Measurements from ENCODE around the gene NELL1.

The NELL1 gene

GRCh38 chr11:21480240-21480639, 810.9 kb downstream of the NELL1 start:
- Histone ChIP-seq H3K27ac (ENCODE audit: low read depth, low read length) (no peak overlapping the region), H3K36me3 (ENCODE audit: insufficient read depth, low read length) (no peaks in the 10 kb centered on the region), H3K9me3 (ENCODE audit: insufficient read depth, low read depth, low read length) (no peaks in the 10 kb centered on the region), H3K4me1 (ENCODE audit: insufficient read depth, low read length) (peaks cover 7% of the 10 kb centered on the region), H3K27me3 (ENCODE audit: insufficient read depth, low read length) (no peaks in the 10 kb centered on the region), H3K4me3 (ENCODE audit: low read length) (no peak overlapping the region), H3K9ac (ENCODE audit: low read depth, low read length) (no peak overlapping the region)
- WGBS, result 90% methylated on average over 2 of the region's 2 CpGs

DNA sequence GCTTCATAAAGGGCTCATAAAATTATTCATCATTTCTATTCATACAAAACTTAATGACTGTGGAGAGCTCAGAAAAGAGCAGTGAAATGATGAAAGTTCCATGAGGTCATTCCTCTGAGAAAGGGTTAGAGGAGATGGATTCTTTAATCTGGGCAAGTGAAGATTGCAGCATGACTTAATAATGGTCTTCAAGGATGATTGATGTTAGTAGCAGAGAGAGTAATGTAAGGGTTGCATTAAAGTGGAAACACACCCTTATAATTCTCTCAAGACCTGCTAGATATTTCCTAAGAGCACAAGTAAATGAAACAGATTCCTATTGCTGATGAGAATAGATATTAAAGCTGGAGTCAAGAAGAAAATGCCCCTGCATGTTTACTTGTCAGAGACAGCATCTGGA, 811.9 kb downstream of the NELL1 start:
- Histone ChIP-seq H3K9me3 (ENCODE audit: insufficient read depth, low read depth, low read length) (no peaks in the 10 kb centered on the region), H3K4me3 (ENCODE audit: low read length) (no peak overlapping the region), H3K36me3 (ENCODE audit: insufficient read depth, low read length) (no peaks in the 10 kb centered on the region), H3K9ac (ENCODE audit: low read depth, low read length) (no peak overlapping the region), H3K27me3 (ENCODE audit: insufficient read depth, low read length) (no peaks in the 10 kb centered on the region), H3K4me1 (ENCODE audit: insufficient read depth, low read length) (peaks cover 7% of the 10 kb centered on the region), H3K27ac (ENCODE audit: low read depth, low read length) (no peak overlapping the region)

DNA sequence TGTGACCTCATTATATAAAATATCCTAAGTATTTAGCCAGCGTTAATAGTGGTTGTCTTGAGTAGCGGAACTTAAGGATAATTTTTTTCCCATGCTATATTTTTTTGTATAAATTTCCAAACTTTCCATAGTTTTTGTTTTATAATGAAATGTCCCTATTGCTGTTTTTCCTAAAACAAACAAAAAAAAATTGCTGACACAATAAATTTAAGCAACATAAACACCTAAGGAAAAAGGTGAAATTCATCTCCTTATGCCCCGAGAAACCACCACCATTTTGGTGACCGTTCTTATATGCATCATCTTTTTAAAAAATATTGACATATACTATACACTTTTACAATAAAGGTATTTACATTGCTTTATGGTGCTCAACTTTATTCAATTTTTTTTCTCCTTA, 814.7 kb downstream of the NELL1 start:
- Histone ChIP-seq H3K9me3 (ENCODE audit: insufficient read depth, low read depth, low read length) (no peaks in the 10 kb centered on the region), H3K4me3 (ENCODE audit: low read length) (no peak overlapping the region), H3K4me1 (ENCODE audit: insufficient read depth, low read length) (no peaks in the 10 kb centered on the region), H3K9ac (ENCODE audit: low read depth, low read length) (no peak overlapping the region), H3K27ac (ENCODE audit: low read depth, low read length) (no peak overlapping the region), H3K27me3 (ENCODE audit: insufficient read depth, low read length) (no peaks in the 10 kb centered on the region), H3K36me3 (ENCODE audit: insufficient read depth, low read length) (no peaks in the 10 kb centered on the region)
- WGBS, result 100% methylated on average over 2 of the region's 4 CpGs

DNA sequence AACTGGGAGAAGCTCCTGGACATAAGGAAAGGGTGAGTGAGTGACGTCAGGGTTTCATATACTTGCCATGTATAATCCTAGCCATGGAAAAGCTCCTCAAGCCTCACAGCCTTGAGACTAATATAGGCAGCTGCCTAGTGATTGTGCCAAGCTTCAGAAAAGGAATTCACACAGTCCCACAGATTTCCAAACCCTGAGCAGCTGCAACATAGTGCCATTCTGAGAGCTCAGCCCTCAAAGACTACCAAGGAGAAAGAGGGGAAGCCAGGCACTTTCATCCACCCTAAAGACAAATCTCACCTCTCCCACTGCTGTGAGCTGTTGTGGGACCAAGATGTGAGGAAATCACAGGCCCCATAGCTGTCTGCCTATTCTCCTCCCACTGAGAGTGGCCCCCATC, 815.6 kb downstream of the NELL1 start:
- Histone ChIP-seq H3K4me3 (ENCODE audit: low read length) (no peak overlapping the region), H3K27ac (ENCODE audit: low read depth, low read length) (no peak overlapping the region), H3K27me3 (ENCODE audit: insufficient read depth, low read length) (no peaks in the 10 kb centered on the region), H3K4me1 (ENCODE audit: insufficient read depth, low read length) (no peaks in the 10 kb centered on the region), H3K9me3 (ENCODE audit: insufficient read depth, low read depth, low read length) (no peaks in the 10 kb centered on the region), H3K36me3 (ENCODE audit: insufficient read depth, low read length) (no peaks in the 10 kb centered on the region), H3K9ac (ENCODE audit: low read depth, low read length) (no peak overlapping the region)
- WGBS, result 100% methylated on average over 1 of the region's 1 CpG

DNA sequence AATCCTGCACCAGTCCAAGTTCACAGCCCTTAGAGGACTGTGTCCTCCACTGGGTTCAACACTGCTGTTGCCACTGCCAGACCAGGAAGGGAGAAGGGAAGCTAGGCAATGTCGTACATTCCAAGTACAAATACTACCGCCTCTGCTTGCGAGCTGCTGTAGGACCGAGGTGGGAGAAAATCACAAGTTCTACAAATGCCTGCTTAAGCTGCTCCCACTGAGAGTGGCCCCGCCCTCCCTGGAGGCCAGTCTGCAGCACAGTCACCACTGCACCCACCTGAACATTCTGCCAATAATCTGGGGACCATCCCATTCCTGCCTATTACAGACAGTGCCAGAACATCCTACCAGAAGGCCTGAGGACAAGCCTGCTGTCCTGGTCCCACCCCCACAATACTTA, 816.0 kb downstream of the NELL1 start:
- no peaks in the 10 kb centered on the region for H3K27me3 ChIP-seq (ENCODE audit: insufficient read depth, low read length)
- 0 out of 2 replicates have a peak, but pooled peaks cover 2% of the 10 kb centered on the region for H3K9me3 ChIP-seq (ENCODE audit: insufficient read depth, low read depth, low read length)
- no peaks in the 10 kb centered on the region for H3K36me3 ChIP-seq (ENCODE audit: insufficient read depth, low read length)
- no peak overlapping the region for H3K27ac ChIP-seq (ENCODE audit: low read depth, low read length)
- H3K4me3 ChIP-seq (ENCODE audit: low read length), result no peak overlapping the region
- WGBS, result 79% methylated on average over 5 of the region's 5 CpGs
- H3K9ac ChIP-seq (ENCODE audit: low read depth, low read length), result no peak overlapping the region
- no peaks in the 10 kb centered on the region for H3K4me1 ChIP-seq (ENCODE audit: insufficient read depth, low read length)

DNA sequence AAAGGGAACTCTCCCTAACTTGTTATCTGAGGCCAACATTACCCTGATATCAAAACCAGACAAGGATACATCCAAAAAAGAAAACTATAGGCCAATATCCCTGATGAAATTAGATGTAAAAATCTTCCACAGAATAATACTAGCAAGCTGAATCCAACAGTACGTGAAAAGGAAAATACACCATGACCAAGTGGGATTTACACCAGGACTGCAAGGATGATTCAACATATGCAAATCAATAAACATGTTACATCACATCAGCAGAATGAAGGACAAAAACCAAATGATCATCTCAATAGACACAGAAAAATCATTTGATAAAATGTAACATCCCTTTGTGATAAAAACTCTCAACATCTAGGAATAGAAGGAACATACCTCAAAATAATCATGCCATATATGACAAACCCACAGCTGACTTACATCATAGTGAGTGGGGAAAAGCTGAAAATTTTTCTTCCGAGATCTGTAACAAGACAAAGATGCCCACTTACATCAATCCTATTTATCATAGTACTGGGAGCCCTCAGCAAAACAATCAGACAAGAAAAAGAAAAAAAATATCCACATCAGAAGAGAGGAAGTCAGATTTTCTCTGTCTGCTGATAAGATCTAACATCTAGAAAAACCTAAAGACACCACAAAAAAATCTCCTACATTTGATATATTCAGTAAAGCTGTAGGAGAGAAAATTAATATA, 820.2 kb downstream of the NELL1 start:
- H3K9me3 ChIP-seq (ENCODE audit: insufficient read depth, low read depth, low read length), result 0 out of 2 replicates have a peak, but pooled peaks cover 2% of the 10 kb centered on the region
- WGBS, result 100% methylated on average over 1 of the region's 2 CpGs

DNA sequence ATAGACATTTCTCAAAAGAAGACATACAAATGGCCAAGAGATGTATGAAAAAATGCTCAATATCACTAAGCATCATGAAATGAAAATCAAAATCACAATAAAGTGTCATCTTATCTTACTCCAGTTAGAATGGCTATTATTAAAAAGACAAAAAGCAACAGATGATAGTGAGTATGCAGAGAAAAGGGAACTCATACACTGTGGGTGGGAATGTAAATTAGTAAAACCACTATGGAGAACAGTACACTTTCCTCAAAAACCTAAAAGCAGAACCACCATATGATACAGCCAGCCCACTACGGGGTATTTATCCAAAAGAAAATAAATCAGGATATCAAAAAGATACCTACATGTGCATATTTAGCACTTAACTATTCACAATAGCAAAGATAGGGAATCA, 823.5 kb downstream of the NELL1 start:
- Histone ChIP-seq H3K27me3 (ENCODE audit: insufficient read depth, low read length) (no peaks in the 10 kb centered on the region), H3K36me3 (ENCODE audit: insufficient read depth, low read length) (no peaks in the 10 kb centered on the region), H3K4me3 (ENCODE audit: low read length) (no peak overlapping the region), H3K9ac (ENCODE audit: low read depth, low read length) (no peak overlapping the region), H3K27ac (ENCODE audit: low read depth, low read length) (no peak overlapping the region), H3K9me3 (ENCODE audit: insufficient read depth, low read depth, low read length) (0 out of 2 replicates have a peak, but pooled peaks cover 2% of the 10 kb centered on the region), H3K4me1 (ENCODE audit: insufficient read depth, low read length) (no peaks in the 10 kb centered on the region)
- WGBS, result 100% methylated on average over 1 of the region's 1 CpG

More for the DNA sequence above, 820.2 kb downstream of the NELL1 start:
- Histone ChIP-seq H3K27me3 (ENCODE audit: insufficient read depth, low read length) (no peaks in the 10 kb centered on the region), H3K4me3 (ENCODE audit: low read length) (no peak overlapping the region), H3K9ac (ENCODE audit: low read depth, low read length) (no peak overlapping the region), H3K27ac (ENCODE audit: low read depth, low read length) (no peak overlapping the region), H3K4me1 (ENCODE audit: insufficient read depth, low read length) (no peaks in the 10 kb centered on the region), H3K36me3 (ENCODE audit: insufficient read depth, low read length) (no peaks in the 10 kb centered on the region)

DNA sequence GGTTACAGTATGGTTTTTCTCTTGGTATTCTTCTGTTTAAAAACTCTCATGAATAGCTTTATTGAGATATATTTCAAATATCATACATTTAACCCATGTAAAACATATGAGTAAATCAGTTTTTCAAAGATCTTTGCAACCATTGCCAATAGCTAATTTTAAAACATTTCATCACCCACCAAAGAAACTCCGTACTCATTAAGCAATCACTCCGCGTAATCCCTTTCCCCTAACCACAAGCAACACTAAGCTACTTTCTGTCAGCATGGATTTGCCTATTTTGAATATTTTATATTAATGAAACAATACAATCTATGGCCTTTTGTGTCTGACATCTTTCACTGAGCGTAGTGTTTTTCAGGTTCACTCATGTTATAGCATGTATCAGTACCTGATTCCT, 825.6 kb downstream of the NELL1 start:
- Histone ChIP-seq H3K4me1 (ENCODE audit: insufficient read depth, low read length) (no peaks in the 10 kb centered on the region), H3K27me3 (ENCODE audit: insufficient read depth, low read length) (no peaks in the 10 kb centered on the region), H3K9ac (ENCODE audit: low read depth, low read length) (no peak overlapping the region), H3K27ac (ENCODE audit: low read depth, low read length) (no peak overlapping the region), H3K9me3 (ENCODE audit: insufficient read depth, low read depth, low read length) (0 out of 2 replicates have a peak, but pooled peaks cover 2% of the 10 kb centered on the region), H3K36me3 (ENCODE audit: insufficient read depth, low read length) (no peaks in the 10 kb centered on the region), H3K4me3 (ENCODE audit: low read length) (no peak overlapping the region)
- 97% methylated on average over 4 of the region's 4 CpGs for WGBS

GRCh38 chr11:21495879-21496278, 826.5 kb downstream of the NELL1 start:
- Histone ChIP-seq H3K9me3 (ENCODE audit: insufficient read depth, low read depth, low read length) (no peaks in the 10 kb centered on the region), H3K36me3 (ENCODE audit: insufficient read depth, low read length) (no peaks in the 10 kb centered on the region), H3K4me3 (ENCODE audit: low read length) (no peak overlapping the region), H3K27ac (ENCODE audit: low read depth, low read length) (no peak overlapping the region), H3K9ac (ENCODE audit: low read depth, low read length) (no peak overlapping the region), H3K4me1 (ENCODE audit: insufficient read depth, low read length) (no peaks in the 10 kb centered on the region), H3K27me3 (ENCODE audit: insufficient read depth, low read length) (no peaks in the 10 kb centered on the region)
- WGBS, result 100% methylated on average over 1 of the region's 1 CpG

DNA sequence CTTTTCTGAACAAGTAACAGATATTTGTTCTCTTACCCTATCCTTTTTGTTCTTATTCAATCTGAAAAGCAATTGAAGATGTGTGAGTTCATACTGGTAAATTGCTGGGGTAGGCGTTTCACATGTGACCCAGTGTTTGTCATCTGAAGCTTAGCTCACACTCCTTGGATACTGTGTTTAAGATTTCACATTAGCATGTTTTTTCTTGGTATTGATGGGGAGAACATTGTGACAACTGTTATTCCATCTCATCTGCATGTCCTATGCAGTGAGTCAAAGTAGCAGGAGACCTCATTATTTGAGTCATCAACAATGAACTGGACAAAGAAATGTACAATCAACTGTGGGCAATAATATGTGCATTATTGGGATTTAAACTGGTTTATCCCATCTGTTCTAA, 831.9 kb downstream of the NELL1 start:
- Histone ChIP-seq H3K27ac (ENCODE audit: low read depth, low read length) (no peak overlapping the region), H3K9me3 (ENCODE audit: insufficient read depth, low read depth, low read length) (no peaks in the 10 kb centered on the region), H3K4me3 (ENCODE audit: low read length) (no peak overlapping the region), H3K9ac (ENCODE audit: low read depth, low read length) (no peak overlapping the region), H3K4me1 (ENCODE audit: insufficient read depth, low read length) (no peaks in the 10 kb centered on the region), H3K27me3 (ENCODE audit: insufficient read depth, low read length) (no peaks in the 10 kb centered on the region), H3K36me3 (ENCODE audit: insufficient read depth, low read length) (no peaks in the 10 kb centered on the region)
- WGBS, result 90% methylated on average over 1 of the region's 1 CpG

- Histone ChIP-seq H3K27me3 (ENCODE audit: insufficient read depth, low read length) (no peaks in the 10 kb centered on the region), H3K4me1 (ENCODE audit: insufficient read depth, low read length) (no peaks in the 10 kb centered on the region), H3K36me3 (ENCODE audit: insufficient read depth, low read length) (no peaks in the 10 kb centered on the region), H3K4me3 (ENCODE audit: low read length) (no peak overlapping the region), H3K9me3 (ENCODE audit: insufficient read depth, low read depth, low read length) (no peaks in the 10 kb centered on the region), H3K9ac (ENCODE audit: low read depth, low read length) (no peak overlapping the region), H3K27ac (ENCODE audit: low read depth, low read length) (no peak overlapping the region)
- 100% methylated on average over 1 of the region's 1 CpG for WGBS
Observed at GRCh38 chr11:21505070-21505469, 835.7 kb downstream of the NELL1 start.

Data from HUES64 (cell line).